ENCODE results near the gene TPSAB1.
"Not testable (repeated sequence)": the region's sequence is repeated elsewhere in the genome, so short reads cannot be mapped to it uniquely, and the experiment has no call there.

DNA sequence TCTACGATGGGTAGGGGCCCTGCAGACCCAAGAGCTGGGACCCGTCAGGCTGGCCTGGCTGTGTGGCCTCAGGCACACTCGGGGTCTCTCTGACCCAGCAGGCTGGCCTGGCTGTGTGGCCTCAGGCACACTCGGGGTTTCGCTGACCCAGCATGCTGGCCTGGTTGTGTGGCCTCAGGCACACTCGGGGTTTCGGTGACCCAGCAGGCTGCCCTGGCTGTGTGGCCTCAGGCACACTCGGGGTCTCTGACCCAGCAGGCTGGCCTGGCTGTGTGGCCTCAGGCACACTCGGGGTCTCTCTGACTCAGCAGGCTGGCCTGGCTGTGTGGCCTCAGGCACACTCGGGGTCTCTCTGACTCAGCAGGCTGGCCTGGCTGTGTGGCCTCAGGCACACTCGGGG lies 49.7 kb upstream of the TPSAB1 start:
- TF ChIP-seq POLR2AphosphoS5 (IDR thresholded peaks at IDR 0.05; ENCODE audit: low read depth): not testable (repeated sequence)
- TF ChIP-seq, protein P1, sequence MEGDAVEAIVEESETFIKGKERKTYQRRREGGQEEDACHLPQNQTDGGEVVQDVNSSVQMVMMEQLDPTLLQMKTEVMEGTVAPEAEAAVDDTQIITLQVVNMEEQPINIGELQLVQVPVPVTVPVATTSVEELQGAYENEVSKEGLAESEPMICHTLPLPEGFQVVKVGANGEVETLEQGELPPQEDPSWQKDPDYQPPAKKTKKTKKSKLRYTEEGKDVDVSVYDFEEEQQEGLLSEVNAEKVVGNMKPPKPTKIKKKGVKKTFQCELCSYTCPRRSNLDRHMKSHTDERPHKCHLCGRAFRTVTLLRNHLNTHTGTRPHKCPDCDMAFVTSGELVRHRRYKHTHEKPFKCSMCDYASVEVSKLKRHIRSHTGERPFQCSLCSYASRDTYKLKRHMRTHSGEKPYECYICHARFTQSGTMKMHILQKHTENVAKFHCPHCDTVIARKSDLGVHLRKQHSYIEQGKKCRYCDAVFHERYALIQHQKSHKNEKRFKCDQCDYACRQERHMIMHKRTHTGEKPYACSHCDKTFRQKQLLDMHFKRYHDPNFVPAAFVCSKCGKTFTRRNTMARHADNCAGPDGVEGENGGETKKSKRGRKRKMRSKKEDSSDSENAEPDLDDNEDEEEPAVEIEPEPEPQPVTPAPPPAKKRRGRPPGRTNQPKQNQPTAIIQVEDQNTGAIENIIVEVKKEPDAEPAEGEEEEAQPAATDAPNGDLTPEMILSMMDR (IDR thresholded peaks at IDR 0.05; ENCODE audit: insufficient read depth, low read length): not testable (repeated sequence)

All from HL-60 (cell line).